K562 (cell line): ENCODE measurements around the gene EEF1AKMT1. TPM values are rescaled to one million over a fixed set of nuclear protein-coding genes. Genes with fewer than 3 reads are reported as not detected.

ENCODE experiments used
- ATF4 ChIP-seq: fragments of 450-650 bp; formaldehyde crosslinking; IDR thresholded peaks from 2 replicates; pipeline ENCODE4 v1.4.0; 2022; ENCODE audit warnings: mild to moderate bottlenecking, moderate library complexity
- BRD9 ChIP-seq: fragments of 450-650 bp; IDR thresholded peaks from 2 replicates; pipeline ENCODE4 v1.6.1; 2018; ENCODE audit warnings: low read depth; ENCODE audit not compliant: partially characterized antibody
- CCAR2 ChIP-seq: fragments of 200-400 bp; formaldehyde crosslinking; IDR thresholded peaks from 2 replicates; pipeline ENCODE4 v1.6.1; 2017; ENCODE audit warnings: mild to moderate bottlenecking, low read depth, low read length
- CHCHD3 ChIP-seq: fragments of 250-450 bp; sonication (Bioruptor Pico); IDR thresholded peaks from 2 replicates; pipeline ENCODE4 v2.1.2; 2022; ENCODE audit warnings: mild to moderate bottlenecking
- E4F1 ChIP-seq: fragments of 250-450 bp; sonication (Bioruptor Pico); IDR thresholded peaks from 2 replicates; pipeline ENCODE4 v1.5.0; 2021; ENCODE audit warnings: mild to moderate bottlenecking, borderline replicate concordance
- ETS1 ChIP-seq: conservative IDR thresholded peaks from 2 replicates; pipeline ENCODE4 v1.6.1; 2011; ENCODE audit warnings: low read depth, mild to moderate bottlenecking, low read length; ENCODE audit not compliant: control insufficient read depth
- GTF2E2 ChIP-seq: fragments of 200-800 bp; sonication (Bioruptor generic); IDR thresholded peaks from 2 replicates; pipeline ENCODE4 v1.6.1; 2016; ENCODE audit warnings: missing genetic modification characterization, missing compliant biosample characterization
- HDAC3 ChIP-seq: fragments of 450-650 bp; IDR thresholded peaks from 2 replicates; pipeline ENCODE4 v1.6.1; 2018; ENCODE audit warnings: borderline replicate concordance, mild to moderate bottlenecking, moderate library complexity; ENCODE audit not compliant: partially characterized antibody
- HMGN3 ChIP-seq: IDR thresholded peaks from 2 replicates; pipeline ENCODE4 v1.6.1; 2011; ENCODE audit warnings: borderline replicate concordance, low read depth, mild to moderate bottlenecking, mixed read lengths, low read length; ENCODE audit not compliant: insufficient read length; ENCODE audit errors: extremely low read depth
- ILF3 ChIP-seq: fragments of 450-650 bp; IDR thresholded peaks from 2 replicates; pipeline ENCODE4 v1.6.1; 2018; ENCODE audit warnings: antibody characterized with exemption, mild to moderate bottlenecking, moderate library complexity, borderline replicate concordance
- NR2C2 ChIP-seq, 2 experiments: fragments of 200-800 bp in 1 of 2; sonication (Bioruptor generic) in 1 of 2; sonication (generic) in 1 of 2; formaldehyde crosslinking in 1 of 2; IDR thresholded peaks; 2 replicates each; pipeline versions ENCODE4 v1.6.1 to v1.8.0; 2016 to 2022; ENCODE audit warnings: mild to moderate bottlenecking in 1 of 2, missing compliant biosample characterization in 1 of 2, missing genetic modification characterization in 1 of 2, missing genetic modification reagents in 1 of 2
- POLR2H ChIP-seq: IDR thresholded peaks from 2 replicates; pipeline ENCODE4 v1.6.1; 2016; ENCODE audit warnings: missing genetic modification characterization, low read depth, mild to moderate bottlenecking, control low read depth, missing compliant biosample characterization, moderate library complexity
- POLR3G ChIP-seq: IDR thresholded peaks from 2 replicates; pipeline ENCODE4 v1.6.1; 2011; ENCODE audit not compliant: insufficient read length, insufficient replicate concordance; ENCODE audit errors: extremely low read depth
- PRMT5 ChIP-seq: sonication (generic); formaldehyde crosslinking; IDR thresholded peaks from 2 replicates; pipeline ENCODE4 v1.5.0; 2020; ENCODE audit warnings: missing genetic modification reagents
- RBM39 ChIP-seq: fragments of 200-400 bp; formaldehyde crosslinking; optimal IDR thresholded peaks from 2 replicates; pipeline ENCODE3; 2018; ENCODE audit warnings: low read depth, low read length
- RFX7 ChIP-seq: fragments of 250-450 bp; sonication (Bioruptor Pico); IDR thresholded peaks from 2 replicates; pipeline ENCODE4 v1.5.1; 2021; ENCODE audit warnings: mild to moderate bottlenecking
- RUNX1 ChIP-seq: sonication (generic); IDR thresholded peaks from 2 replicates; pipeline ENCODE4 v1.6.1; 2016; ENCODE audit warnings: antibody characterized with exemption, low read depth
- SMAD4 ChIP-seq: fragments of 250-450 bp; sonication (Bioruptor Pico); conservative IDR thresholded peaks from 2 replicates; pipeline ENCODE4 v1.8.0; 2021; ENCODE audit warnings: inconsistent platforms, mild to moderate bottlenecking, moderate library complexity
- SMARCC2 ChIP-seq: fragments of 450-650 bp; IDR thresholded peaks from 2 replicates; pipeline ENCODE4 v1.6.1; 2017; ENCODE audit warnings: antibody characterized with exemption, moderate library complexity, mild to moderate bottlenecking, low read depth
- TCF3 ChIP-seq: sonication (generic); formaldehyde crosslinking; IDR thresholded peaks from 2 replicates; pipeline ENCODE4 v1.4.0; 2020; ENCODE audit warnings: mild to moderate bottlenecking, missing genetic modification reagents
- ZBTB1 ChIP-seq: sonication (generic); formaldehyde crosslinking; IDR thresholded peaks from 2 replicates; pipeline ENCODE4 v1.8.1; 2023; ENCODE audit warnings: missing genetic modification reagents, low read depth, mild to moderate bottlenecking, borderline replicate concordance
- ZEB2 ChIP-seq: fragments of 450-650 bp; IDR thresholded peaks from 2 replicates; pipeline ENCODE4 v1.6.1; 2016
- ZNF282 ChIP-seq: sonication (generic); formaldehyde crosslinking; IDR thresholded peaks from 2 replicates; pipeline ENCODE4 v1.8.1; 2023; ENCODE audit warnings: missing genetic modification reagents
- ZNF41 ChIP-seq: fragments of 250-450 bp; sonication (Bioruptor Pico); conservative IDR thresholded peaks from 2 replicates; pipeline ENCODE4 v1.4.0; 2020; ENCODE audit warnings: mild to moderate bottlenecking
- polyA plus RNA-seq, 8 experiments: library from polyadenylated mRNA; depleted of rRNA in 4 of 8; stranded (reverse) in 5 of 8; unstranded in 3 of 8; fragments of >200 nt; fragmentation: Nextera tagmentation in 2 of 8; fragmentation: Illumina TruSeq in 1 of 8; extraction: Ambion mirVana in 2 of 8; extraction: Trizol in 1 of 8; gene quantifications; 2 replicates each; pipeline versions ENCODE4 v1.2.1 to v1.2.3, GENCODE V29; 2011 to 2014; ENCODE audit warnings: inconsistent platforms in 1 of 8, missing spikeins in 1 of 8
- total RNA-seq, 7 experiments: library from RNA; depleted of rRNA in 6 of 7; stranded (reverse); fragments of >200 nt in 6 of 7; fragmentation: Illumina TruSeq in 2 of 7; extraction: Trizol in 2 of 7; gene quantifications; 2 replicates each; pipeline versions ENCODE4 v1.2.1 to v1.2.3, GENCODE V29; 2011 to 2021; ENCODE audit warnings: low replicate concordance in 1 of 7

Gene EEF1AKMT1
- total and polyA plus RNA-seq, 9 of the 15 experiments (the other 6 are each of a cell fraction or from before 2014, with no cell fraction given), result 5.3 to 36.3 (median 7.9) TPM

GRCh38 chr13:20773194-20774080 is at the start of gene EEF1AKMT1 (continued):
- no peak; the same call in 1 of the 2 replicates for TF ChIP-seq ZBTB1
- no peak for TF ChIP-seq ZNF282 (CRISPR knock-in tag)
- TF ChIP-seq RUNX1, result no peak
- peak; percentile 67 for TF ChIP-seq RBM39
- no peak for TF ChIP-seq ZNF41 (CRISPR knock-in tag)
- no peak for TF ChIP-seq CHCHD3
- TF ChIP-seq CCAR2, result no peak
- no peak for TF ChIP-seq RFX7 (CRISPR knock-in tag)
- TF ChIP-seq PRMT5 (CRISPR knock-in tag), result no peak
- TF ChIP-seq ZEB2, result no peak
- peak; percentile 71 for TF ChIP-seq POLR2H (tag)
- TF ChIP-seq GTF2E2 (tag), result no peak
- no peak for TF ChIP-seq HMGN3
- TF ChIP-seq HDAC3, result no peak
- no peak for TF ChIP-seq SMARCC2
- TF ChIP-seq BRD9, result no peak
- TF ChIP-seq POLR3G, result no peak
- no peak for TF ChIP-seq E4F1 (CRISPR knock-in tag)
- no peak for TF ChIP-seq ETS1
- 0 out of 2 replicates have a peak, but pooled peaks have one; percentile 34 for TF ChIP-seq NR2C2 (CRISPR knock-in tag; IDR thresholded peaks at IDR 0.05)
- TF ChIP-seq NR2C2 (tag; IDR thresholded peaks at IDR 0.05), result no peak
- TF ChIP-seq TCF3, result no peak
- no peak for TF ChIP-seq ATF4
- no peak for TF ChIP-seq ILF3
- TF ChIP-seq SMAD4 (CRISPR knock-in tag), result no peak
